Liver (tissue), 9 donors: ENCODE data around the gene GRK5. TPM values are rescaled to one million over a fixed set of nuclear protein-coding genes. Genes with fewer than 3 reads are reported as not detected.

ENCODE experiments used
- DNase-seq: peaks from one replicate; pipeline ENCODE4 v3.0.0-alpha.2; 2017; ENCODE audit warnings: low spot score
- H3K27ac ChIP-seq, 2 donors: one replicate each; pipeline ENCODE4 v1.7.0; 2013; ENCODE audit warnings: inconsistent platforms in 2 of 2, low read length in 2 of 2, control low read depth in 1 of 2, low read depth in 1 of 2, mild to moderate bottlenecking in 1 of 2
- H3K27me3 ChIP-seq, 4 donors: one replicate each; pipeline versions ENCODE4 v1.6.1 to v1.7.0; 2013; ENCODE audit warnings: low read length in 3 of 4, inconsistent platforms in 1 of 4, mild to moderate bottlenecking in 1 of 4, moderate library complexity in 1 of 4; ENCODE audit not compliant: control insufficient read depth in 4 of 4, insufficient read depth in 4 of 4
- H3K36me3 ChIP-seq, 4 donors: one replicate each; pipeline versions ENCODE4 v1.6.1 to v1.7.0; 2013; ENCODE audit warnings: low read length in 3 of 4, mild to moderate bottlenecking in 3 of 4, low read depth in 1 of 4, moderate library complexity in 1 of 4; ENCODE audit not compliant: control insufficient read depth in 4 of 4, insufficient read depth in 3 of 4
- H3K4me1 ChIP-seq, 4 donors: one replicate each; pipeline versions ENCODE4 v1.6.1 to v1.7.0; 2013; ENCODE audit warnings: low read length in 3 of 4, mild to moderate bottlenecking in 3 of 4, moderate library complexity in 1 of 4; ENCODE audit not compliant: control insufficient read depth in 4 of 4, insufficient read depth in 4 of 4
- H3K4me3 ChIP-seq, 3 donors: one replicate each; pipeline versions ENCODE4 v1.6.1 to v1.7.0; 2013; ENCODE audit warnings: low read length in 3 of 3, control low read depth in 1 of 3, low read depth in 1 of 3, mild to moderate bottlenecking in 1 of 3
- H3K9ac ChIP-seq, 2 donors: one replicate each; pipeline ENCODE4 v1.7.0; 2013; ENCODE audit warnings: low read length in 2 of 2, mild to moderate bottlenecking in 2 of 2, moderate library complexity in 2 of 2, control low read depth in 1 of 2, low read depth in 1 of 2
- H3K9me3 ChIP-seq, 4 donors: one replicate each; pipeline versions ENCODE4 v1.6.1 to v1.7.0; 2013; ENCODE audit warnings: low read length in 3 of 4; ENCODE audit not compliant: control insufficient read depth in 4 of 4
- FOXA2 ChIP-seq: IDR thresholded peaks from 2 replicates; pipeline ENCODE4 v1.6.1; 2016; ENCODE audit warnings: antibody characterized with exemption
- HNF4A ChIP-seq, 2 donors: conservative IDR thresholded peaks; 2 replicates each; pipeline ENCODE4 v1.6.1; 2016; ENCODE audit warnings: antibody characterized with exemption in 2 of 2, mild to moderate bottlenecking in 2 of 2
- HNF4G ChIP-seq: IDR thresholded peaks from 2 replicates; pipeline ENCODE4 v1.6.1; 2016; ENCODE audit warnings: antibody characterized with exemption
- JUND ChIP-seq, 2 donors: IDR thresholded peaks; 2 replicates each; pipeline ENCODE4 v1.6.1; 2016; ENCODE audit warnings: antibody characterized with exemption in 2 of 2
- NR2F2 ChIP-seq: IDR thresholded peaks from 2 replicates; pipeline ENCODE4 v1.6.1; 2016; ENCODE audit warnings: antibody characterized with exemption
- RAD21 ChIP-seq, 2 donors: IDR thresholded peaks; 2 replicates each; pipeline ENCODE4 v1.6.1; 2016; ENCODE audit warnings: antibody characterized with exemption in 2 of 2, mild to moderate bottlenecking in 2 of 2
- RXRA ChIP-seq, 2 donors: IDR thresholded peaks; 2 replicates each; pipeline ENCODE4 v1.6.1; 2017 to 2018; ENCODE audit warnings: antibody characterized with exemption in 2 of 2, mild to moderate bottlenecking in 1 of 2
- SP1 ChIP-seq: IDR thresholded peaks from 2 replicates; pipeline ENCODE4 v1.6.1; 2018; ENCODE audit warnings: antibody characterized with exemption, mild to moderate bottlenecking
- TAF1 ChIP-seq: conservative IDR thresholded peaks from 2 replicates; pipeline ENCODE4 v1.6.1; 2016; ENCODE audit warnings: antibody characterized with exemption, mild to moderate bottlenecking
- YY1 ChIP-seq: IDR thresholded peaks from 2 replicates; pipeline ENCODE4 v1.6.1; 2016; ENCODE audit warnings: antibody characterized with exemption, mild to moderate bottlenecking
- WGBS: extraction: QIAGEN DNeasy Blood & Tissue Kit; methylation state at CpG from one replicate; pipeline ENCODE4 v1.1.7; 2013; 5-methylcytosine and 5-hydroxymethylcytosine counted together
- polyA plus RNA-seq, 2 donors: library from polyadenylated mRNA; stranded (reverse) in 1 of 2; unstranded in 1 of 2; fragments of 200-250 nt in 1 of 2; fragments of >200 nt in 1 of 2; fragmentation: Nextera tagmentation in 1 of 2; extraction: Ambion mirVana in 1 of 2; gene quantifications; one replicate each; pipeline versions ENCODE4 v1.2.1 to v1.2.3, GENCODE V29; 2013 to 2015
- total RNA-seq, 2 donors: library from RNA; depleted of rRNA; stranded (reverse); fragments of >200 nt; gene quantifications; one replicate each; pipeline ENCODE4 v1.2.3, GENCODE V29; 2014
- TF ChIP-seq, protein P1 (sequence below): fragments of 150-350 bp; IDR thresholded peaks from 2 replicates; pipeline ENCODE4 v1.5.1; 2017; ENCODE audit warnings: improper control_type of control experiment, low read depth, low read length; ENCODE audit not compliant: missing input control
- TF ChIP-seq, protein P2 (sequence below): IDR thresholded peaks from 2 replicates; pipeline ENCODE4 v1.6.1; 2016; ENCODE audit warnings: antibody characterized with exemption
- TF ChIP-seq, protein P3 (sequence below): IDR thresholded peaks from 2 replicates; pipeline ENCODE4 v1.6.1; 2016; ENCODE audit warnings: antibody characterized with exemption, mild to moderate bottlenecking
- TF ChIP-seq, protein P4 (sequence below): IDR thresholded peaks from 2 replicates; pipeline ENCODE4 v1.6.1; 2016; ENCODE audit warnings: antibody characterized with exemption
- donor health status: healthy.
- donor health status: healthy.
- donor health status: healthy.
- donor health status: healthy.
- donor health status: healthy.

Gene GRK5
- total and polyA plus RNA-seq, 4 donors: 2.1 to 6.6 (median 5.1) TPM

DNA sequence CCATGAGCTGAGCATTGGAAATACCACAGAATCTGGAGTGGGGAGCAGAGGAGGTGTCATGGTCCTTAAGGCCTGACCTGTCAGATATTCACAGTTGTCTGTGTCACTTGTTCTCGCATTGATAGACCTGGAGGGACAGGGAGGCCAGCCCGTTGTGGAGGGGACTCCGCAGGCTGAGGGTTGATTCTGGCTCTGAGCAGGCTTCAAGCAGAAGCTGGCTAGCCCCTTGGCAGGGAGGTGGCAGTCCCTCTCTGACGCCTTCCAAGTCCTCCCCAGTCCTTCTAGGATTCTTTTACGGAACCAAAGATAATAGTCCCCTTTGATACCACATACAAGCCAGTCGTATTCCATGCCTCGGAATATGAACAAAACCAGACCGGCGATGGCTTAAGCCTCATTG, 65.4 kb downstream of the GRK5 start:
- no peak for DNase-seq
- Histone ChIP-seq H3K27me3 (no peaks in the 10 kb centered on the region), H3K4me3 (no peak overlapping the region), H3K27ac (peak overlapping the region in 1 of 2 donors; percentile 7), H3K9me3 (no peaks in the 10 kb centered on the region), H3K9ac (no peak overlapping the region), H3K36me3 (no peaks in the 10 kb centered on the region), H3K4me1 (peaks cover 7 to 21% (median 12%) of the 10 kb centered on the region in 4 donors)
- no peak for TF ChIP-seq TAF1
- no peak for TF ChIP-seq HNF4G
- TF ChIP-seq YY1: no peak
- TF ChIP-seq NR2F2: no peak
- TF ChIP-seq, protein P1, sequence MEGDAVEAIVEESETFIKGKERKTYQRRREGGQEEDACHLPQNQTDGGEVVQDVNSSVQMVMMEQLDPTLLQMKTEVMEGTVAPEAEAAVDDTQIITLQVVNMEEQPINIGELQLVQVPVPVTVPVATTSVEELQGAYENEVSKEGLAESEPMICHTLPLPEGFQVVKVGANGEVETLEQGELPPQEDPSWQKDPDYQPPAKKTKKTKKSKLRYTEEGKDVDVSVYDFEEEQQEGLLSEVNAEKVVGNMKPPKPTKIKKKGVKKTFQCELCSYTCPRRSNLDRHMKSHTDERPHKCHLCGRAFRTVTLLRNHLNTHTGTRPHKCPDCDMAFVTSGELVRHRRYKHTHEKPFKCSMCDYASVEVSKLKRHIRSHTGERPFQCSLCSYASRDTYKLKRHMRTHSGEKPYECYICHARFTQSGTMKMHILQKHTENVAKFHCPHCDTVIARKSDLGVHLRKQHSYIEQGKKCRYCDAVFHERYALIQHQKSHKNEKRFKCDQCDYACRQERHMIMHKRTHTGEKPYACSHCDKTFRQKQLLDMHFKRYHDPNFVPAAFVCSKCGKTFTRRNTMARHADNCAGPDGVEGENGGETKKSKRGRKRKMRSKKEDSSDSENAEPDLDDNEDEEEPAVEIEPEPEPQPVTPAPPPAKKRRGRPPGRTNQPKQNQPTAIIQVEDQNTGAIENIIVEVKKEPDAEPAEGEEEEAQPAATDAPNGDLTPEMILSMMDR: no peak
- no peak for TF ChIP-seq RAD21 (IDR thresholded peaks at IDR 0.05)
- TF ChIP-seq RXRA (IDR thresholded peaks at IDR 0.05): no peak
- TF ChIP-seq FOXA2: no peak
- TF ChIP-seq, protein P2, sequence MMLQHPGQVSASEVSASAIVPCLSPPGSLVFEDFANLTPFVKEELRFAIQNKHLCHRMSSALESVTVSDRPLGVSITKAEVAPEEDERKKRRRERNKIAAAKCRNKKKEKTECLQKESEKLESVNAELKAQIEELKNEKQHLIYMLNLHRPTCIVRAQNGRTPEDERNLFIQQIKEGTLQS: no peak
- TF ChIP-seq, protein P3, sequence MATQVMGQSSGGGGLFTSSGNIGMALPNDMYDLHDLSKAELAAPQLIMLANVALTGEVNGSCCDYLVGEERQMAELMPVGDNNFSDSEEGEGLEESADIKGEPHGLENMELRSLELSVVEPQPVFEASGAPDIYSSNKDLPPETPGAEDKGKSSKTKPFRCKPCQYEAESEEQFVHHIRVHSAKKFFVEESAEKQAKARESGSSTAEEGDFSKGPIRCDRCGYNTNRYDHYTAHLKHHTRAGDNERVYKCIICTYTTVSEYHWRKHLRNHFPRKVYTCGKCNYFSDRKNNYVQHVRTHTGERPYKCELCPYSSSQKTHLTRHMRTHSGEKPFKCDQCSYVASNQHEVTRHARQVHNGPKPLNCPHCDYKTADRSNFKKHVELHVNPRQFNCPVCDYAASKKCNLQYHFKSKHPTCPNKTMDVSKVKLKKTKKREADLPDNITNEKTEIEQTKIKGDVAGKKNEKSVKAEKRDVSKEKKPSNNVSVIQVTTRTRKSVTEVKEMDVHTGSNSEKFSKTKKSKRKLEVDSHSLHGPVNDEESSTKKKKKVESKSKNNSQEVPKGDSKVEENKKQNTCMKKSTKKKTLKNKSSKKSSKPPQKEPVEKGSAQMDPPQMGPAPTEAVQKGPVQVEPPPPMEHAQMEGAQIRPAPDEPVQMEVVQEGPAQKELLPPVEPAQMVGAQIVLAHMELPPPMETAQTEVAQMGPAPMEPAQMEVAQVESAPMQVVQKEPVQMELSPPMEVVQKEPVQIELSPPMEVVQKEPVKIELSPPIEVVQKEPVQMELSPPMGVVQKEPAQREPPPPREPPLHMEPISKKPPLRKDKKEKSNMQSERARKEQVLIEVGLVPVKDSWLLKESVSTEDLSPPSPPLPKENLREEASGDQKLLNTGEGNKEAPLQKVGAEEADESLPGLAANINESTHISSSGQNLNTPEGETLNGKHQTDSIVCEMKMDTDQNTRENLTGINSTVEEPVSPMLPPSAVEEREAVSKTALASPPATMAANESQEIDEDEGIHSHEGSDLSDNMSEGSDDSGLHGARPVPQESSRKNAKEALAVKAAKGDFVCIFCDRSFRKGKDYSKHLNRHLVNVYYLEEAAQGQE: no peak
- TF ChIP-seq, protein P4, sequence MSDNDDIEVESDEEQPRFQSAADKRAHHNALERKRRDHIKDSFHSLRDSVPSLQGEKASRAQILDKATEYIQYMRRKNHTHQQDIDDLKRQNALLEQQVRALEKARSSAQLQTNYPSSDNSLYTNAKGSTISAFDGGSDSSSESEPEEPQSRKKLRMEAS: no peak
- WGBS: 91% methylated on average over 9 of the region's 9 CpGs

DNA sequence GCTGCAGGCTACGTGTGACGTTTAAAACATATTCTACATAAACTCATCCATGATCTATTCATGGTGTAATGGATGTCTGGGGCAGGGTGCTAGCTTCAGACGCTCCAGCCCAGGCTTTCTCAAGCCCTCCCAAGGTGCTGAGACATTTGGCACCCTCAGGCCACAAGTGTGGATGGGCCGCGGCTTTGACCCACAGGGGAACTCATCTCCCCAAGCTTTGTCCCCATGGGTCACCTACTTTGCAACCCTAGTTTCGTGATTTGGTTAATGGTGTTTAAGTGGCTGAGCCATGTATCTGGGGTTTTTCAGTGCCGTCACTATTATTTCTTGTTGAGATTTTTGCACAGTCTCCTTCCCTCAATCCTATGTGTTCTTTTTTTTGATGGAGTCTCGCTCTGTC, 66.0 kb downstream of the GRK5 start:
- Histone ChIP-seq H3K9ac (no peak overlapping the region), H3K4me3 (no peak overlapping the region), H3K27ac (no peak overlapping the region), H3K9me3 (no peaks in the 10 kb centered on the region), H3K4me1 (peaks cover 7 to 21% (median 12%) of the 10 kb centered on the region in 4 donors), H3K27me3 (no peaks in the 10 kb centered on the region), H3K36me3 (no peaks in the 10 kb centered on the region)
- no peak for TF ChIP-seq JUND (IDR thresholded peaks at IDR 0.05)
- no peak for TF ChIP-seq HNF4A (conservative IDR thresholded peaks at IDR 0.05)
- TF ChIP-seq, protein P1: no peak
- TF ChIP-seq SP1: no peak
- WGBS: 94% methylated on average over 8 of the region's 8 CpGs
- DNase-seq: no peak
